K562 (cell line): ENCODE measurements around the gene GPC2.

Experiments used
- ESRRB ChIP-seq: fragments of 250-450 bp; sonication (Bioruptor Pico); IDR thresholded peaks from 2 replicates; pipeline ENCODE4 v1.5.0; 2020; ENCODE audit warnings: mild to moderate bottlenecking, moderate library complexity, borderline replicate concordance
- ETS2 ChIP-seq: IDR thresholded peaks from 2 replicates; pipeline ENCODE4 v1.6.1; 2016; ENCODE audit warnings: borderline replicate concordance, missing genetic modification characterization, mild to moderate bottlenecking, moderate library complexity, missing compliant biosample characterization; ENCODE audit not compliant: poor library complexity, severe bottlenecking
- FOXJ3 ChIP-seq: sonication (generic); formaldehyde crosslinking; IDR thresholded peaks from 2 replicates; pipeline ENCODE4 v1.4.0; 2020; ENCODE audit warnings: mild to moderate bottlenecking, missing genetic modification reagents
- JUN ChIP-seq, 2 experiments: sonication (generic) in 1 of 2; formaldehyde crosslinking in 1 of 2; IDR thresholded peaks; 2 replicates each; pipeline versions ENCODE4 v1.6.1 to v1.8.0; 2012 to 2022; ENCODE audit warnings: borderline replicate concordance in 2 of 2, mild to moderate bottlenecking in 2 of 2, improper control_type of control experiment in 1 of 2, low read depth in 1 of 2, low read length in 1 of 2, missing genetic modification reagents in 1 of 2
- JUND ChIP-seq, 2 experiments: IDR thresholded peaks; 2 replicates in 1 of 2; 3 replicates in 1 of 2; pipeline ENCODE4 v1.6.1; 2011; ENCODE audit warnings: borderline replicate concordance in 2 of 2, low read depth in 2 of 2, low read length in 2 of 2, improper control_type of control experiment in 1 of 2, missing biosample characterization in 1 of 2, missing genetic modification characterization in 1 of 2, missing genetic modification reagents in 1 of 2
- POLR2A ChIP-seq: fragments of 450-650 bp; conservative IDR thresholded peaks from 2 replicates; pipeline ENCODE4 v1.6.1; 2016
- SIN3A ChIP-seq, 2 experiments: fragments of 150-350 bp in 1 of 2; IDR thresholded peaks; 2 replicates each; pipeline ENCODE4 v1.6.1; 2011 to 2016; ENCODE audit warnings: borderline replicate concordance in 2 of 2, low read depth in 2 of 2, low read length in 2 of 2, mild to moderate bottlenecking in 2 of 2, moderate library complexity in 2 of 2; ENCODE audit not compliant: control insufficient read depth in 1 of 2
- ZNF282 ChIP-seq: sonication (generic); formaldehyde crosslinking; IDR thresholded peaks from 2 replicates; pipeline ENCODE4 v1.8.1; 2023; ENCODE audit warnings: missing genetic modification reagents
- ZNF780A ChIP-seq: fragments of 250-450 bp; sonication (Bioruptor Pico); IDR thresholded peaks from 2 replicates; pipeline ENCODE4 v1.5.0; 2021; ENCODE audit warnings: mild to moderate bottlenecking
- TF ChIP-seq, protein P1 (sequence below): fragments of 450-650 bp; IDR thresholded peaks from 2 replicates; pipeline ENCODE4 v1.6.1; 2018; ENCODE audit not compliant: partially characterized antibody
- TF ChIP-seq, protein P2 (sequence below), 3 experiments: IDR thresholded peaks in 2 of 3; conservative IDR thresholded peaks in 1 of 3; 2 replicates each; pipeline ENCODE4 v1.5.1; 2011 to 2012; ENCODE audit warnings: low read length in 3 of 3, mild to moderate bottlenecking in 3 of 3, control low read depth in 2 of 3, improper control_type of control experiment in 1 of 3, inconsistent platforms in 1 of 3, low read depth in 1 of 3, mixed read lengths in 1 of 3, moderate library complexity in 1 of 3; ENCODE audit not compliant: insufficient read depth in 2 of 3

DNA sequence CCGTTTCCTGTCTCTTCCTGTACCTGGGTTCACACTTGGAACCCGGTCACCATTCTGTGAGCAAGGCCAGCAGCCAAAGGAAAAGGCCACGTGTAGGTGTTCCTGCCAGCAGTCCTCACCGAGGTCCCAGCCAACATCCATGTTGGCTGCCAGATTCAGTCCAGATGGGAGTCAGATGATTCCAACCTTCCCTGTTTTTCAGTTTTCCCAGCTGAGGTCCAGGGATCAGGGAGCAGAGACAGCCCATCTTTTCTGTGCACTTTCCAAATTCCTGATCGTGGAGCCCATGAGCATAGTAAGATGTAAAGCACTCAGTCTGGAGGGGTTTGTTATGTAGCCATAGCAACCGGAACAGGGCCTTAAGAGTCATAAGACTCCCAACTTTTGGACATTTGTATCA lies 38.7 kb upstream of the GPC2 start:
- TF ChIP-seq POLR2A: no peak
- TF ChIP-seq, protein P1, sequence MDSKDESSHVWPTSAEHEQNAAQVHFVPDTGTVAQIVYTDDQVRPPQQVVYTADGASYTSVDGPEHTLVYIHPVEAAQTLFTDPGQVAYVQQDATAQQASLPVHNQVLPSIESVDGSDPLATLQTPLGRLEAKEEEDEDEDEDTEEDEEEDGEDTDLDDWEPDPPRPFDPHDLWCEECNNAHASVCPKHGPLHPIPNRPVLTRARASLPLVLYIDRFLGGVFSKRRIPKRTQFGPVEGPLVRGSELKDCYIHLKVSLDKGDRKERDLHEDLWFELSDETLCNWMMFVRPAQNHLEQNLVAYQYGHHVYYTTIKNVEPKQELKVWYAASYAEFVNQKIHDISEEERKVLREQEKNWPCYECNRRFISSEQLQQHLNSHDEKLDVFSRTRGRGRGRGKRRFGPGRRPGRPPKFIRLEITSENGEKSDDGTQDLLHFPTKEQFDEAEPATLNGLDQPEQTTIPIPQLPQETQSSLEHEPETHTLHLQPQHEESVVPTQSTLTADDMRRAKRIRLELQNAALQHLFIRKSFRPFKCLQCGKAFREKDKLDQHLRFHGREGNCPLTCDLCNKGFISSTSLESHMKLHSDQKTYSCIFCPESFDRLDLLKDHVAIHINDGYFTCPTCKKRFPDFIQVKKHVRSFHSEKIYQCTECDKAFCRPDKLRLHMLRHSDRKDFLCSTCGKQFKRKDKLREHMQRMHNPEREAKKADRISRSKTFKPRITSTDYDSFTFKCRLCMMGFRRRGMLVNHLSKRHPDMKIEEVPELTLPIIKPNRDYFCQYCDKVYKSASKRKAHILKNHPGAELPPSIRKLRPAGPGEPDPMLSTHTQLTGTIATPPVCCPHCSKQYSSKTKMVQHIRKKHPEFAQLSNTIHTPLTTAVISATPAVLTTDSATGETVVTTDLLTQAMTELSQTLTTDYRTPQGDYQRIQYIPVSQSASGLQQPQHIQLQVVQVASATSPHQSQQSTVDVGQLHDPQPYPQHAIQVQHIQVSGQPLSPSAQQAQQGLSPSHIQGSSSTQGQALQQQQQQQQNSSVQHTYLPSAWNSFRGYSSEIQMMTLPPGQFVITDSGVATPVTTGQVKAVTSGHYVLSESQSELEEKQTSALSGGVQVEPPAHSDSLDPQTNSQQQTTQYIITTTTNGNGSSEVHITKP: no peak
- no peak for TF ChIP-seq ESRRB
- no peak for TF ChIP-seq JUND (IDR thresholded peaks at IDR 0.05; ENCODE audit: borderline replicate concordance, low read depth, low read length)
- no peak for TF ChIP-seq JUND (tag; IDR thresholded peaks at IDR 0.05; ENCODE audit: borderline replicate concordance, low read depth, low read length)
- TF ChIP-seq FOXJ3: no peak
- TF ChIP-seq ZNF282 (CRISPR knock-in tag): no peak
- no peak for TF ChIP-seq ZNF780A (CRISPR knock-in tag)
- TF ChIP-seq JUN (IDR thresholded peaks at IDR 0.05; ENCODE audit: borderline replicate concordance, low read depth, low read length): no peak
- TF ChIP-seq JUN (CRISPR knock-in tag; IDR thresholded peaks at IDR 0.05; ENCODE audit: borderline replicate concordance): no peak
- TF ChIP-seq, protein P2, sequence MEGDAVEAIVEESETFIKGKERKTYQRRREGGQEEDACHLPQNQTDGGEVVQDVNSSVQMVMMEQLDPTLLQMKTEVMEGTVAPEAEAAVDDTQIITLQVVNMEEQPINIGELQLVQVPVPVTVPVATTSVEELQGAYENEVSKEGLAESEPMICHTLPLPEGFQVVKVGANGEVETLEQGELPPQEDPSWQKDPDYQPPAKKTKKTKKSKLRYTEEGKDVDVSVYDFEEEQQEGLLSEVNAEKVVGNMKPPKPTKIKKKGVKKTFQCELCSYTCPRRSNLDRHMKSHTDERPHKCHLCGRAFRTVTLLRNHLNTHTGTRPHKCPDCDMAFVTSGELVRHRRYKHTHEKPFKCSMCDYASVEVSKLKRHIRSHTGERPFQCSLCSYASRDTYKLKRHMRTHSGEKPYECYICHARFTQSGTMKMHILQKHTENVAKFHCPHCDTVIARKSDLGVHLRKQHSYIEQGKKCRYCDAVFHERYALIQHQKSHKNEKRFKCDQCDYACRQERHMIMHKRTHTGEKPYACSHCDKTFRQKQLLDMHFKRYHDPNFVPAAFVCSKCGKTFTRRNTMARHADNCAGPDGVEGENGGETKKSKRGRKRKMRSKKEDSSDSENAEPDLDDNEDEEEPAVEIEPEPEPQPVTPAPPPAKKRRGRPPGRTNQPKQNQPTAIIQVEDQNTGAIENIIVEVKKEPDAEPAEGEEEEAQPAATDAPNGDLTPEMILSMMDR (IDR thresholded peaks at IDR 0.05 in 2 of 3, conservative IDR thresholded peaks at IDR 0.05 in 1 of 3; ENCODE audit: insufficient read depth in 2 of 3, low read depth in 1 of 3, low read length in 3 of 3): no peak
- no peak for TF ChIP-seq ETS2 (tag)
- TF ChIP-seq SIN3A (IDR thresholded peaks at IDR 0.05; ENCODE audit: borderline replicate concordance in 2 of 2, control insufficient read depth in 1 of 2, low read depth in 2 of 2, low read length in 2 of 2): no peak
